Suppressor macrophage treated with lipopolysaccharide for 4 hours (primary cell): Measurements from ENCODE around the gene ADH1B.
"Not testable (repeated sequence)": the region's sequence is repeated elsewhere in the genome, so short reads cannot be mapped to it uniquely, and the experiment has no call there.

Source experiments
- DNase-seq: peaks from one replicate; pipeline ENCODE4 v3.0.0-alpha.2; 2020

Gene ADH1B

DNA sequence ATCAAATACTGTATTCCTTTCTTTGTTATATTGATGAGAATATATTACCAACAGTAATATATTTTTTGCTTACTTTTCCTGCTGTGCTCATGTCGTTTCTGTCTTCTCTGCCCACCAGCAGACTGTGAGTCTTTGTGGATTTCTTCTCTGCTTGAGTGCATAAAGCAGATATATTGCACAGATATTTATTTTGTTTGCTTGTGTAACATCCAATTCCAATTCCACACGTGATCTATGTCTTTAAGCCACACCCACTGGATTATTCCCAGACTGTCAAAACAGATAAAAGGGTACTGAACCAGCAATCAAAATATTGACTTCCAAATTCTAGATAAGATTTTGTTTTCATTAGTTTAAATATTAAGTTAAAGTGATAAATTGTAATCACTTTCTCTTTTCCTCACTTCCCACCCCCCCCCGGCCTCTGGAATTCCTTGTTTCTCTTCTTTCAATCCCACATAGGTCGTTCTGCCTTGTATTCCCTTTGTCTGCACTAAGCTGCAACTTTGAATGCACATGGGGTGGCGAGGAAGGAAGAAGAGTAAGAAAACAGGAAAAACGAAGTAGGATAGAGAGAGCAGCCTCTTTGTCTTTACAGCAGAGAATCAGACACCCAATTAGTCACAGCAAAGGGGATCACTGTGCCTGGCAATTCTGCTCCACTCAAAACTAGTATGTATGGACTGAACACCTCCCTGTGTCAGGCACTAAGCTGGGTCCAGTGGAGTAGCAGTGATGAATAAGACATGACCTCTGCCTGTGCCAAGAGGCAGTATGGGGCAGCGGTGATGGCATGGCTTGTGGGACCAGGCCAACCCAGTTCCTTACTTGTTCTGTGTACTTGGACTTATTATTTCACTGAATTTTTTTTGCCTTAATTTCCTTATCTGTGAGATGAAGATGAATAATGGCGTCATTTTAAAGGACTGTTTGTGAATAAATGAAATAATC is at the start of gene ADH1B:
Gene ADH1B (minus strand): TSS at position 161 of the 951 bp plus-strand sequence. CDS start 70 bp downstream, at position 91.
- no peak for DNase-seq

DNA sequence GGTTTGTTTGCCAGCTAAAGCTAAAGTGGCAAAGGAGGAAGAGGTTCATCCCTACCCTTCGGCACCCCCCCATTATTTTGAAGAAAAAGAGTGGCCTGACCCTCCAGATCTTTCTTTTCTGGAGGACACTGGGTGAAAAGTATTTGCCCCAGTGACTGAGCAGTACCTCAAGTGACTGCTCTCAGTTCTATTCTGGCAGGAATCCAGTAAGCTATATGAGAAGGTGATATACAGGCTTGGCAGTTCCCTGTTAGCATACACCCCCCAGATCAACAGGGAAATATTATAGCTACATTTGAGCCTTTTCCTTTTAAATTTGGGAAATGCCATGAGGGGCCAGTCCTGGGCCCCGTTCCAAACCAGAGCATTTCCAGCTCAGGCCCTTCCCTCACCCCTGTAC is 46.6 kb upstream of the ADH1B start:
- not testable (repeated sequence) for DNase-seq

DNA sequence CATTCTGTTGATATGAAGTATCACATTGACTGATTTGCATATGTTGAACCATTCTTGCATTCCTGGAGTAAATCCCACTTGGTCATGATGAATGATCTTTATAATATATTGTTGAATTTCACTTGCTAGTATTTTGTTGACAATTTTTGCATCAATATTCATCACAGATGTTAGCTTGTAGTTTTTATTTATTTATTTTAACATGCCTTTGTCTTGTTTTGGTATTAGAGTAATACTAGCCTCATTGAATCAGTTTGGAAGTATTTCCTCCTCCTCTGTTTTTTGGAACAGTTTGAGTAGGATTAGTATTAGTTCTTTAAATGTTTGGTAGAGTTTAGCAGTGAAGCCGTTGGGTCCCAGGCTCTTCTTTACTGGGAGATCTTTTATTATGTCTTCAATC is 45.3 kb upstream of the ADH1B start:
- DNase-seq = no peak

DNA sequence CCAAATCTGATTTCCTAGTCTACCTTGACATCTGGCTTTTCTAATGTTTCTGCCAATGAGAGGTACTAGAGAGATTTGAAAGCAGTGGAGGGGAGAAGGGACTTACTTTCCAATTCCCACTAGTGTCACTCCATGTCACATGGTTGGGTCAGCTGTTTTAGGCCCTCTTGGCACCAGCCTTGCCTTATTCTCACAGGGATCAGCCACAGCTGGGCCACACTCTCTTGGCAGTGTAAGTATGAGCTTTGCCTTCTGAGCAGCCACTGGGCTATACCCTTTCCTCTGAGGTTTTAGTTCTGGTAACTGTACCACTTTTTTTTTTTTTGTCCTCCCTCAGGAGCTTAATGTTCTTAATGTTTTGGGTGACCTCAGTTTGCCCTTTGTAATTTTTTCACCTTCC is 41.6 kb upstream of the ADH1B start:
- DNase-seq = no peak

DNA sequence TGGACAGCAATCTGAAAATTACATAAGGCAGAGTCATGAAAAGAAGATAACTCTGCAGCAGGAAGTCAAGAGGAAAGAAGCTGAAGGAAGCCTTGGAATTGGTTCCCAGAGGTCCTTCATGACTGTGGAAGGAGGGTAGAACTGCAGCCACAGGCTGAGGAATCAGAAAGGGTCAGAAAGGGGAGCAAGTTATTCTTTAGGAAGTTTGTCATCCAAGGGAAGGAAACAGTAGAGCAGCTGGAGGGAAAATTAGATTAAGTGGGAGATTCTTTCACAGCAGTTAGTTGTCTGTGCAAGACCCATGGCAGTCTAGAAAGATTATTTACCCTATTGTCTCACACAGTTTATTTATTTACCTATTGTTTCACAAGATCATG is 40.7 kb upstream of the ADH1B start:
- no peak for DNase-seq

DNA sequence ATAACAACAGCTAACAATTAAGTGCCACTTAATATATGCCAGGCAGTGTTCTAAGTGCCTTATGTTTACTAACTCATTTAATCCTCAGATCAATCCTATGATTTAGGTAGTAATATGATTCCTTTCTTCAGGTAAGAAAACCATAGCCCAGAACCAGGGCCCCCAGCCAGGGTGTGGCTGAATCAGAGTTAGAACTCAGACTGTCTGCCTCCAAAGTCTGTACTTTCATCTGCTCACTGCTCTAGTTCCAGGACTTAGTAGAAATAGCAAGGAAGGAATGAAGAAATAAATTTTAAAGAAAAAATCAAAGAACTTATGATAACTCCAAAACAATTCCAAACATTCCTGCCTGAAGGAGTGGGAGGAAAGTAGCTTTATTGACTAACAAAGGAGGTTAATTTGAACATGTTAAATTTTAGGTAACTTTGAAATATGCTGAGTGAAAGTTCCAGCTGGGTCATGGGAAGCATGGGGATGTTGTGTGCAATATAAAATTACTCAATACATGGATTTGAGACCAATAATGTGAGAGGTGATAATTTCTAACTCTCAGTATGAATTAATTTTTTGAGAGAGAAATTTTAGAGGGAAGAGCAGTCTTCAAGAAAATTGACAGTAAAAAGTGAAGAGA is 40.2 kb upstream of the ADH1B start:
- no peak for DNase-seq

DNA sequence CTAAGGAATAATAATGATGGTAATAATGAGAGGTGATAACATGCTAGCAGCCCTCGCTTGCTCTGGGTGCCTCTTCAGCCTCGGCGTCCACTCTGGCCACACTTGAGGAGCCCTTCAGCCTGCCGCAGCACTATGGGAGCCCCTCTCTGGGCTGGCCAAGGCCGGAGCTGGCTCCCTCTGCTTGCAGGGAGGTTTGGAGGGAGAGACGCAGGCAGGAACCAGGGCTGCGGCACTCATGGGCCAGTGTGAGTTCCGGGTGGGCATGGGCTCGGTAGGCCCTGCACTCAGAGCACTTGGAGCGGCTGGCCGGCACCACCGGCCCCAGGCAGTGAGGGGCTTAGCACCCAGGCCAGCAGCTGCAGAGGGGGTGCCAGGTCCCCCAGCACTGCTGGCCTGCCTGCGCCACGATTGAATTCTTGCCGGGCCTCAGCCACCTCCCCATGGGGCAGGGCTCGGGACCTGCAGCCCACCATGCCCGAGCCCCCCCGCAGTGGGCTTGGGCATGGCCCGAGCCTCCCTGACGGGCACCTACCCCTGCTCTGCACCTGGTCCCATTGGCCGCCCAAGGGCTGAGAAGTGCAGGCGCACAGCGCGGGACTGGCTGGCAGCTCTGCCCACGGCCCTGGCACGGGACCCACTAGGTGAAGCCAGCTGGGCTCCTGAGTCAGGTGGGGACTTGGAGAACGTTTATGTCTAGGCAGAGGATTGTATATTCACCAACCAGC is 38.4 kb upstream of the ADH1B start:
- no peak for DNase-seq

DNA sequence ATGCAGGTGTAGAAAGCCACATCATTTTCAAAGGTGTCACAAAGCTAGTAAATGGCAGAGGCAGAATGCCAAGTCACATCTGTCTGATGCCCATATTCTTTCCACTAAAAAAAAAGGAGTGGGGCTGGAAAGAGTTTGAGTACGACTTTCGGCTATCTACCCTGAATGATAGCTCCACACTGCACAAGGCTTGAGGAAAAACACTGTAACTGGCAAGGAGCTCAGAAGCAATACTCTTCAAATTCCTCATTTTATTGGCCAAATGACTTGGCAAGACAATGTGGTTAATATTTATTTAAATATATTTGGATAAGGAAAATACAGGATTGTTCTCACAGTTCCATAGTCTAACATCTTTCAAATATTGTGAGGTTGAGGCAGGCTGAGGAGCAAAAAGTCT is 36.7 kb upstream of the ADH1B start:
- no peak for DNase-seq

DNA sequence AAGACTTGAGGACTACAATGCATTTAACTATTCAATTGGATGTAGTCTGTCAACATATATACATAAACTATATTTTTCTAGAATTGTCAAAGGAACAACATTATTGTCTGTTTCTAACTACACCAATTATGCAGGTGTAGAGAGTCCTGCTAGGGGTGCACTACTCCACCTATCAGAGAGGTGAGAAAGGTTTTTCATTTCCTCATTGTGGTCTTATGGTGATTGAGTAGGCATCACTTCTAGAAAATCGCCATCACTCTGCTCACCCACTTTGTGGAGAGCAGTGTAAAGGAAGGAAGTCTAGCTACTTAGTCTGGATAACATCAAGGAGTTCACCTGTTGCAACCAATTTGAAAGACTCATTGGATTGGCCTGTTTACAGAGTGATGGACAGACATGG is 35.8 kb upstream of the ADH1B start:
- no peak for DNase-seq

DNA sequence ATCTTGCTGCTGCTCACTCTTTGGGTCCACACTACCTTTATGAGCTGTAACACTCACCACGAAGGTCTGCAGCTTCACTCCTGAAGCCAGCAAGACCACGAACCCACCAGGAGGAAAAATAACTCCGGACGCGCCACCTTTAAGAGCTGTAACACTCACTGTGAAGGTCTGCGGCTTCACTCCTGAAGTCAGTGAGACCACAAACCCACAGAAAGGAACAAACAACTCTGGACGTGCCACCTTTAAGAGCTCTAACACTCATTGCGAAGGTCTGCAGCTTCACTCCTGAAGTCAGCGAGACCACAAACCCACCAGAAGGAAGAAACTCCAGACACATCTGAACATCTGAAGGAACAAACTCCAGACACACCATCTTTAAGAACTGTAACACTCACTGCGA is 34.9 kb upstream of the ADH1B start:
- DNase-seq = not testable (repeated sequence)

DNA sequence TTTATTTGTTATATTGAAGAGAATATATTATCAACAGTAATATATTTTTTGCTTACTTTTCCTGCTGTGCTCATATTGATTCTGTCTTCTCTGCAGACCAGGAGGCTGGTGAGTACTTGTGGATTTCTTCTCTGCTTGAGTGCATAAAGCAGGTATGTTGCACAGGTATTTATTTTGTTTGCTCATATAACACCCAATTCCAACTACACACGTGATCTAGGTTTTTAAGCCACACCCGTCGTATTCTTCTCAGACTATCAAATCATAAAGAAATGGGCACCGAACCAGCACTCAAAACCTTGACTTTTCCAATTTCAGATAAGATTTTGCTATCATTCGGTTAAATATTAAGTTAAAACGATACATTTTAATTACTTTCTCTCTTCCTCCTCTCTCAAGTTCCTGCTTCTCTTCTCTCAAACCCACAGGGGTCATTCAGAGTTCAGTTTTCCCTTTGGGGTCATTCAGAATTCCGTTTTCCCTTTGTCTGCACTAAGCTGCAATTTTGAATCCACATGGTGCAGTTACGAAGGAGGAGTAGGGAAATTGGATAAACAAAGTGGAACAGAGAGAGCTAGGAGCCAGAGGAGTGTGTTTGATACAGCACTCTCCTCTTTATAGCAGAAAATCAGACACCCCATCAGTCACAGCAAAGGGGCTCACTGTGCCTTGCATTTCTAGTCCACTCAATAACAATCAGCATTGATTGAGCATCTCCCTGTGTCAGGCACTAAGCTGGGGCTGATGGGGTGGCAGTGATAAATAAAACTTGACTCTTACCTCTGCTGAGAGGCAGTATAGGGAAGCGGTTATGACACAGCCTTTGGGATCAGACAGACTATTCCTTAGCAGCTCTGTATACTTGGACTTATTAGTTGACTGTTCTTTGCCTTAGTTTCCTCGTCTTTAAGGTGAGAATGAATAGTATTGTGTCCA is 31.7 kb upstream of the ADH1B start, which contains the start of gene ADH1C:
Gene ADH1C (minus strand): TSS at position 145 of the 936 bp plus-strand sequence. CDS start 71 bp downstream, at position 74.
- DNase-seq = no peak

DNA sequence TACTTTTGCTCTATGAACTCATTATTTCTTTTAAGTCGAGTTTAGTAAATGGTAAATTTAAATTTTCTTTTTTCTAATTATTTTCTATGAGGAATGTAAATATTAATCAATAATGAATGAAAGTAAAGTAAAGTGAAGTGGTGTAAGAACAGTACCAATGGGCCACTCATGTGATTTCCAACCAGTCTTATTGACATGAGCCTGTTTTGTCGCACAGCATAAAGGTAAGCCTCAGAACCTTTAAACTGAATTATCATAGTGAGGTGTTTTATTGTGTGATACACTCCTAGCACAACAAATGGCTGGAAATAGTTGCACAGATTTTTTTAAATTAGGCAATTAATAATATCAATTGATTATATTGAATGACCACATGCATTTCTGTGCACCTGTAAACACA is 30.3 kb upstream of the ADH1B start:
- no peak for DNase-seq

DNA sequence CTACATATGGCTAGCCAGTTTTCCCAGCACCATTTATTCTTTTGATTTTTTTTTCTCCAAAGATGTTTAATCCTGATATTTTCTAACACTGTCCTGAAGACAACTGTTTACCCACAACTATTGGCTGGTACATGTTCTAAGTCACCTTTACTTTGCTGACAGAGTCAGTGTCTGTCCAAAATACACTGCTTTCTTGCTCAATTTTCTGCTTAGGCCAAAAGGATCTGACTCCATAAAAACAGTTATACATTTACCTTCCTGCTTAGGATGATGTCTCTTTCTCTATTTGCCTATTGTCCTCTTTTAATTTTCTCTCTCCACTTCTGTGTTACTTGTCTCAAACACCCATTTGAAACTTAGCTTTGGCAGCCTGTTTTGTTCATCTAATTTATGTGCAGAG is 28.1 kb upstream of the ADH1B start:
- DNase-seq = no peak

DNA sequence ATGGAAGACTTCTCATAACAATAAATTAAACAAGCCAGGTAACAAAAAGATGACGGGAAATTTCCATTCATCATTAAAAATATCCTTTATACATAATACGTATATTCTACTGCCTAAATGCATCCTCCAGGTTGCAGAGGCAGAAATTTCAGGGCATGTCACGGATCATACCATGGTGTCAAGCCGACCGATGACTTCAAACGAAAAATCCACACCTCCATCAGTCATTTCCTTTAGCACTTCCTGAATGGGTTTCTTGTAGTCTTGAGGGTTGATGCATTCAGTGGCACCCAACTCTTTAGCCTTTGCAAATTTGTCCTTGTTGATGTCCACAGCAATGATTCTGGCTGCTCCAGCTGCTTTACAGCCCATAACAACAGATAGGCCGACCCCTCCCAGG is 21.4 kb upstream of the ADH1B start:
- not testable (repeated sequence) for DNase-seq

DNA sequence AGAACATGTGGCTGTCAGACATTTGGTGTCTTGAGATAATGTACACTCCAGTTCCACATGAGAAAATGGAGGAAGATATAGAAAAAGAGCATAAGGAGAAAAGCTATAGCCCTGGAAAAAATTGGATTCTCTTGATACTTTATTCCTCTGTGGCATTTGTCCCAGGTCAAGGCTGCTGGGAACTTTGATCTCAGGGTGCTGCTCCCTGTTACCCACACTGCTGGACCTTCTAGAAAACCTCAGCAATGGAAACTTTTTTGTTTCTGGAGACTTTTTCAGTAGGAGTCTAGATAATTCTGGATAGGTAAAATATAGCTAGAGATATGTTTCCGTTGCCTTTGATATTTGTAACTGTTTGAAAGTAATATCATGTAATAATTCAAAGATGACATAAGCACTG is 20.2 kb upstream of the ADH1B start:
- no peak for DNase-seq

DNA sequence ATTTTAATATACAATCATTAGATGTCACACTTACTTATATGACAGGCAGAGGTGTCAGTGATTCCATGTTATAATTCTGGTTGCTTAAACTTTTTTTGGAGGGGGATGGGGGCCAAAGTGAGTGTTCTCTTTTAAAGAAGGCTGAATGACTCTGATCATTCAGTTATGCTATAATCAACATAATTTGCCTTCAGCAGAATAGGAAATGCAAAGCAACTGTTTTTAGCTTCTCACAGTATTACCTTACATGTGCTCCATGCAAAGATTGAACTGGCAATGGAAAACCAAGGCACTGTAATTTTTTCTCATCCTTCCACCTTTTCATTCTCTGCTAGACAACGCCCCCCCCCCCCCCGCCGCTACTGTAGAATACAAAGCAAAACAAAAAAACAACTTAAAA is 18.0 kb upstream of the ADH1B start:
- DNase-seq = no peak

DNA sequence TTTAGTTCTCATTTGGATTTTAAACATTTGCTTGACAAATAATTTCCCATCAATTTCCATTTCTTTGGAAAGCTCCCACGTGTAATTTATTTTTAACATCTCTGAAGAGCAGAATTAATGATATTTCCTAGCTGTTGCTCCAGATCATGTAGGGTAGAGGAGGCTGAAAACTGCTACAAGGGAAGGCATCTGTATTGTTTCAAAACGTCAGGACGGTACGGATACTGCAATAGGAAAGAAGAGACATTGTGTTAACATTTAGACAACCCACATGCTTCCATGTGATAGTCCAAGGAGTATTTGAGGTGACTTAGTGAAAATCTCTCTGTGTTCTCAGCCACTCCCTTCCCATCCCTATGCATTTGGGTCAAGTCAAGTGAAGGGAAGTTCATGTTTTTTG is 15.4 kb upstream of the ADH1B start:
- DNase-seq = no peak

DNA sequence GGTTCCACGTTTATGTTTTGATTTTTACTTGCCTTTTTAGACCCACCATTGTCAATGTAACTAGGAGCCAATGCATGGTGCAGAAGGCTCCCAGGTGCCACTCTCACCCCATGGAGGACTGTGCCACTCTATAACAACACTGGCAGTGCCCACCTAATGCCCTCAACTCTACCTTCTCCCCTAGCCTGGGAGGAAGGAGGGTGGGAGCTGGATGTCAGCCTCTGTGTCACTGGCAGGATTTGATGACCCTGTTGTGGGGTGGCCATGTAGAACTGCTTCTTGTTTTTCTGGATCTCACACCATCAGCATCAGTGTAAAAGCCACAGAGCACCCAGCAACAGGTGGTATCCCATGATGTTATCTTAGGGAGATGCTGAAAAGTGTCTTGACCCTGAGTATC is 13.7 kb upstream of the ADH1B start:
- no peak for DNase-seq

DNA sequence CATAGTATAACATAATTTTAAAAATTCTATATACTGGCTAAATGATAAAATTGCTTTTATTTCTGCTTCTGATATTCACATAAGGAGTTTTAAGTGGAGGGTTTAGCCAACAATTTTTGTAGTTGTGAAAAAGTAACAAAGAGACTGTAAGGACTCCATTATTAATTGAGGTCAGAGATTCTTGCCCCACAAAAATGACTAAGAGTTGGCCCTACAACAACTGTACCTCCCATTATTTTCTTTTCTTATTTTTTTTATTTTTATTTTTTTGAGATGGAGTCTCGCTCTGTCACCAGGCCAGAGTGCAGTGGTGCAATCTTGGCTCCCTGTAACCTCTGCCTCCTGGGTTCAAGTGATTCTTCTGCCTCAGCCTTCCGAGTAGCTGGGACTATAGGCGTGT is 9.4 kb upstream of the ADH1B start:
- no peak for DNase-seq

DNA sequence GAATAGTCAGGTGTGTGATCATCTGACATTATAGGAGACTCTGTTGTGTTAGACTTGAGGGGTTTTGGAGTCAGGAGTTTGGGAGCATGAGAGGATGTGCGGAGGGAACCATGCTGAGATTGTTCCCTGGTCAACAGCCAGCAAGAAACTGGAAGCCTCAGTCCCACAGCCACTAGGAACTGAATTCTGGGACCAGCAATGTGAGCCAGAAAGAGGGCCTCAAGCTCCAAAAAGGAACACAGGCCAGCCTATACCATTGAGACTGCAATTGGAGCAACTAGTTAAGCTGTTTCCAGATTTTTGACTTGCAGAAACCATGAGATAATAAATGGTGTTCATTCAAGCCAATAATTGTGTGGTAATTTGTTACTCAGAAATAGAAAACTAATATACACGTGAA is 8.7 kb upstream of the ADH1B start:
- no peak for DNase-seq

DNA sequence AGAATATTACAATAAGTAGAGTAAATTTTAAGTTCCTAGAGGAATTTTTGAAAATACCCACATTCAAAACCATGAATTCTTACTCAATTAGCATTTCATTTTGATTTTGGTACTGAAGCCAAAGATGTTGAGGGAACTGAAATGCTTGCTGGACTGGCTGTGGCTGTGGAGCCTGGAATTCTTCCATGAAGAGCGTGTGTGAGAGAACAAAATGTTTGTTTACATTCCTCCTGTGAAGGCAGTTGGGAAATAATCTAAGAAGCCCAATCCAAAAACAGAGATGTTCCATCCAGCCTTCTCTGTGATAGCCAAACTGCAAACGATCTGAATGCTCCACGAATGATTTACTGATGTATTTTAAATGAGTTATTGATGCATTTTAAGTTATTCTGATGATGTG is 3.8 kb upstream of the ADH1B start:
- no peak for DNase-seq

DNA sequence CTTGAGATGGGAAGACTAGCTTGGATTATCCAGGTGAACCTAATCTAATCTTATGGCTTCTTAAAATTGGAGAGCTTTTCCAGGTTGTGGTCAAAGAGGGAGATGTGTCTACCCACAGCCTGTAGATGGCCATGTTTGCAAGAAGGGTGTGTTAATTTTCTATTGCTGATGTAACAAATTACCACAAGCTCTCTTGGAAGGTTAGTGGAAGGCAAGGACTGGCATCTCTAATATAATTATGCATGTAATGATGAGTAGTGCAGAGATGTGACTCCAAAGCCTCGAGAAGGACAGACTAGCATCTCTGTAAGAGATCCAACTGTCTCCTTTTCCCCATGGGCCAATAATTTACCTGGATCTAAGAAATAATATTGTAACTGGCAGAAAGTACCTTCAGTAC is 3.2 kb upstream of the ADH1B start:
- no peak for DNase-seq

DNA sequence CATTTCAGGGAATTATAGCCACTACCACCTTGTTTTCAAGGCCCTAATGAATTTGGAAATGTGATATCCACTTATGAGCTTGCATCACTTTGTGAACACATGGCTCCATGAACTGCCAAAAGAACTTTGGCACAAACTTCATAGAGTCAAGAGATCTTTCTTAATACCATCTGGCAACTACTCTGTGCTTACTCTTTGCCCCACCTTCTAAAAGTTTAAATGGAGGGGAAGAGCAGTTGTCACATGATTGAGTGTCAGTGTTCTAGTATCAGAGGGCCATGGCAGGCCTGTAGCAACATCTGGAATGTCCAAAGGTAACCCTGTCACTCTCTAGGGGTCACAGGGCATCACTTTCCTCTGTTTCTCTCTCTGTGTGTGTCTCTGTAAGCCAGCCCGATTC is 2.6 kb upstream of the ADH1B start:
- no peak for DNase-seq
